Spleen (tissue), 11 donors: ENCODE measurements around the gene AUH. TPM values are rescaled to one million over a fixed set of nuclear protein-coding genes. Genes with fewer than 3 reads are reported as not detected.

Experiments
- DNase-seq: peaks from one replicate; pipeline ENCODE4 v3.0.0-alpha.2; 2020
- H3K27ac ChIP-seq, 8 donors: fragments of 200-600 bp; sonication (generic) in 7 of 8; 1 replicate in 4 of 8; 2 replicates in 4 of 8; pipeline versions ENCODE4 v1.5.0 to v1.8.0; 2016 to 2021; ENCODE audit warnings: inconsistent platforms in 4 of 8, mild to moderate bottlenecking in 4 of 8, moderate library complexity in 1 of 8
- H3K27me3 ChIP-seq, 7 donors: fragments of 200-600 bp; sonication (generic) in 6 of 7; replicated peaks in 1 of 7; 1 replicate in 4 of 7; 2 replicates in 3 of 7; pipeline versions ENCODE4 v1.5.0 to v1.8.0; 2016 to 2021; ENCODE audit warnings: inconsistent platforms in 3 of 7, mild to moderate bottlenecking in 1 of 7
- H3K36me3 ChIP-seq, 6 donors: fragments of 200-600 bp; sonication (generic) in 5 of 6; 1 replicate in 4 of 6; 2 replicates in 2 of 6; pipeline versions ENCODE4 v1.5.0 to v1.8.0; 2016 to 2021; ENCODE audit warnings: inconsistent platforms in 2 of 6
- H3K4me1 ChIP-seq, 6 donors: fragments of 200-600 bp; sonication (generic) in 5 of 6; 1 replicate in 3 of 6; 2 replicates in 3 of 6; pipeline versions ENCODE4 v1.5.0 to v1.8.0; 2016 to 2021; ENCODE audit warnings: inconsistent platforms in 3 of 6
- H3K4me3 ChIP-seq, 8 donors: fragments of 200-600 bp; sonication (generic) in 7 of 8; 1 replicate in 4 of 8; 2 replicates in 4 of 8; pipeline versions ENCODE4 v1.5.0 to v1.8.0; 2016 to 2021; ENCODE audit warnings: inconsistent platforms in 4 of 8, mild to moderate bottlenecking in 4 of 8, moderate library complexity in 2 of 8
- H3K9me3 ChIP-seq, 8 donors: fragments of 200-600 bp; sonication (generic) in 7 of 8; 1 replicate in 4 of 8; 2 replicates in 4 of 8; pipeline versions ENCODE4 v1.5.0 to v1.8.0; 2016 to 2021; ENCODE audit warnings: inconsistent platforms in 4 of 8
- POLR2A ChIP-seq, 3 donors: fragments of 450-650 bp; IDR thresholded peaks; one replicate each; pipeline ENCODE4 v1.5.1; 2017; ENCODE audit warnings: antibody characterized with exemption in 3 of 3, mild to moderate bottlenecking in 1 of 3
- POLR2AphosphoS5 ChIP-seq, 3 donors: sonication (generic); formaldehyde crosslinking; IDR thresholded peaks; one replicate each; pipeline ENCODE4 v1.5.1; 2017; ENCODE audit warnings: antibody characterized with exemption in 3 of 3
- WGBS, 5 donors: extraction: QIAGEN DNeasy Blood & Tissue Kit in 3 of 5; methylation state at CpG; one replicate each; pipeline versions ENCODE4 v1.1.5 to v1.1.7; 2013 to 2018; 5-methylcytosine and 5-hydroxymethylcytosine counted together
- intact Hi-C: fragments of 100-400 bp; cut with DNase I; formaldehyde crosslinking; loops from one replicate; pipeline ENCODE4 v1.15.0; 2023; ENCODE audit warnings: low total_unique reads
- polyA plus RNA-seq, 3 donors: library from polyadenylated mRNA; stranded (reverse); fragments of 200-250 nt; gene quantifications; one replicate each; pipeline ENCODE4 v1.2.1, GENCODE V29; 2013
- total RNA-seq, 7 donors: library from RNA; depleted of rRNA in 3 of 7; stranded (reverse); fragments of >200 nt in 3 of 7; fragmentation: NEBNext Ultra II Directional in 4 of 7; extraction: Animal tissue kit (Norgen Biotek cat#: 25700) in 4 of 7; gene quantifications; one replicate each; pipeline versions ENCODE4 v1.1.0 to v1.2.1, GENCODE V29; 2016 to 2021
- TF ChIP-seq, protein P1 (sequence below), 11 experiments: fragments of 200-600 bp in 7 of 11; fragments of 450-650 bp in 4 of 11; sonication (generic) in 4 of 11; IDR thresholded peaks in 8 of 11; conservative IDR thresholded peaks in 3 of 11; 1 replicate in 7 of 11; 2 replicates in 4 of 11; pipeline versions ENCODE4 v1.4.0 to v1.8.0; 2016 to 2021; ENCODE audit warnings: antibody characterized with exemption in 11 of 11, inconsistent platforms in 4 of 11, mild to moderate bottlenecking in 1 of 11
- donor health status: healthy with polysubstance abuse.
- donor health status: DM: no; HTN: no; CAD: no; lungs with moderate emphysema.
- donor health status: DM: no; HTN: no; CAD: no.
- donor health status: Bipolar disorder and iron deficiency.
- donor health status: healthy.
- donor health status: DM: no; HTN: no; CAD: no.
- donor health status: DM: yes; HTN: yes; CAD: no.

AUH gene
- total and polyA plus RNA-seq, 10 donors = 9.4 to 37.3 (median 20.6) TPM

DNA sequence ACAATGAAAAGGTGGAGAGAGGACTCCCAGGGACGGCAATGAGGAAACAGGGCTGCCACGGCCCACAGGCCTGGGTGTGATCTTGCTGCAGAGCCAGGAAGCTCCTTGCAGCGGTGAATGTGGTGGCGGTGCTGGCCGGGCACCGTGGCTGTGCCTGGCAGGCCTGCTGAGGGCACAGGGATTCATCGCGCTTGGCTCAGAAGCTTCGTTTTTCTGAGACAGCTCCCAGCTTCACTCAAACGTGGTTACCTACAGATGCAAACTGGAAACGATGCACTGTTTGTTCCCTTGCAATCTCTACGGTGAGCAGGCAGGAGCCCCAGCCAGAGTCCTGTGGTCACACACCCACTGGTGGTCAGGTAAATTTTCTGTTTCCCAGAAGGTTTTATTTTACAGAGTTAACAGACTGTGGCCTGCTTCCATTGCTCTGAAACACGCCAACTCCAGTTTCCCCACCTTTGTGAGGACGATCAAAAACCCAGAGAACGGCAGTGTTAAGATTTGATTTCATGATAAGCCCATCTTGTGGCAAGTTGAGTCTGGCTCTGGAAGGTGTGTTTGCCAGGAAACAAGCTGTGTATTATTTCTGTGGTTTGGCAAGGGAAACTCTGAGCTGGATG is 183.9 kb downstream of the AUH start:
- TF ChIP-seq POLR2AphosphoS5 (IDR thresholded peaks at IDR 0.05) = peak in 2 of 3 donors; percentile 53 to 64
- TF ChIP-seq, protein P1, sequence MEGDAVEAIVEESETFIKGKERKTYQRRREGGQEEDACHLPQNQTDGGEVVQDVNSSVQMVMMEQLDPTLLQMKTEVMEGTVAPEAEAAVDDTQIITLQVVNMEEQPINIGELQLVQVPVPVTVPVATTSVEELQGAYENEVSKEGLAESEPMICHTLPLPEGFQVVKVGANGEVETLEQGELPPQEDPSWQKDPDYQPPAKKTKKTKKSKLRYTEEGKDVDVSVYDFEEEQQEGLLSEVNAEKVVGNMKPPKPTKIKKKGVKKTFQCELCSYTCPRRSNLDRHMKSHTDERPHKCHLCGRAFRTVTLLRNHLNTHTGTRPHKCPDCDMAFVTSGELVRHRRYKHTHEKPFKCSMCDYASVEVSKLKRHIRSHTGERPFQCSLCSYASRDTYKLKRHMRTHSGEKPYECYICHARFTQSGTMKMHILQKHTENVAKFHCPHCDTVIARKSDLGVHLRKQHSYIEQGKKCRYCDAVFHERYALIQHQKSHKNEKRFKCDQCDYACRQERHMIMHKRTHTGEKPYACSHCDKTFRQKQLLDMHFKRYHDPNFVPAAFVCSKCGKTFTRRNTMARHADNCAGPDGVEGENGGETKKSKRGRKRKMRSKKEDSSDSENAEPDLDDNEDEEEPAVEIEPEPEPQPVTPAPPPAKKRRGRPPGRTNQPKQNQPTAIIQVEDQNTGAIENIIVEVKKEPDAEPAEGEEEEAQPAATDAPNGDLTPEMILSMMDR (IDR thresholded peaks at IDR 0.05 in 8 of 11, conservative IDR thresholded peaks at IDR 0.05 in 3 of 11) = no peak
- no peak for TF ChIP-seq POLR2A (IDR thresholded peaks at IDR 0.05)
- DNase-seq = peak; percentile 85
- Histone ChIP-seq H3K9me3 (no peaks in the 10 kb centered on the region), H3K27ac (peak overlapping the region in 3 of 8 donors; percentile 8 to 45 (median 43)), H3K4me1 (peaks cover 0 to 43% (median 30%) of the 10 kb centered on the region in 6 donors), H3K4me3 (no peak overlapping the region), H3K36me3 (no peaks in the 10 kb centered on the region), H3K27me3 (no peaks in the 10 kb centered on the region)
- WGBS, 5 donors = 26 to 60% (median 43%) methylated on average over 15 of the region's 15 CpGs
- intact Hi-C loops = no loop called here

DNA sequence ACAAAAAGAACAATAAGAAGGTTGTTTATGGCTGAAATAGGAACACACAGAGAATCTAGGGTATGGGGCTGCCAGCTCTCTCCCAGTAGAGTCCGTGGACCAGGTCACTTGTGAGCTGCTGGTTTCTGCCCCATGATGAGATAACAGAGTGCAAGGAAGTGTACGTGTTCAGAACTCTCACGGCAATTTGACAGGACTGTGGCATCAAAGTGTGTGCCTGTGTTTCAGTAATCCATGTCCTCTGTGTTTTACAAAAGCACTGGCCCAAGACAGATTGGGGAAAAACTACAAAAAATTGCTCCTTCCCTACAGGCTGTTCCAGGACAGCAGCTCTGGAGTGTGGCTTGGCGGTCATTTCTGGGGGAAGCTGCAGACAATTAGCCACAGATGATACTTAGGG is 184.6 kb downstream of the AUH start:
- peak; percentile 23 for DNase-seq
- peak overlapping the region in 3 of 8 donors; percentile 8 to 45 (median 43) for H3K27ac ChIP-seq
- H3K36me3 ChIP-seq = no peaks in the 10 kb centered on the region
- H3K9me3 ChIP-seq = peaks cover 0 to 5% (median 4%) of the 10 kb centered on the region in 8 donors
- TF ChIP-seq, protein P1 (IDR thresholded peaks at IDR 0.05 in 8 of 11, conservative IDR thresholded peaks at IDR 0.05 in 3 of 11) = no peak
- TF ChIP-seq POLR2A (IDR thresholded peaks at IDR 0.05) (no peak), POLR2AphosphoS5 (IDR thresholded peaks at IDR 0.05) (no peak)
- no peak overlapping the region for H3K4me3 ChIP-seq
- no peaks in the 10 kb centered on the region for H3K27me3 ChIP-seq
- 82 to 88% (median 85%) methylated on average over 4 of the region's 4 CpGs for WGBS, 5 donors
- intact Hi-C loops = no loop called here
- peaks cover 0 to 43% (median 30%) of the 10 kb centered on the region in 6 donors for H3K4me1 ChIP-seq

DNA sequence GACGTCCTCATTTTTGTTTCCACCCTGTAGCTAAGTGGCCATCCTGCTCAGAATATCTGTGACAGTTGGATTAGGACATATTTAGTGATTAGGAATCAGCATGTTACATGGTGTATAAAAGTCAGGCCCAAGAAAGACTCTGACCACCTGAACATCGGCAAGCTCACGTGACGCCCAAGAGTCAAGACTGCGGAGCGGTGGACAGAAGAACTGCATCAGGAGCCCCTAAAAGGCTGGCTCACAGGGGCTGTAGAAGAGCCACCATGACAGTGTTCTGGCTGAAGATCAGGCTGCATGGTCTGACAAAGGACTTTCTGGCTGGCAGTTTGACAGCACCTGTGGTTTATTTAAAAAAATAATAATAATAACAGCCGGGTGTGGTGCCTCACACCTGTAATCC is 185.3 kb downstream of the AUH start:
- Histone ChIP-seq H3K27me3 (no peaks in the 10 kb centered on the region), H3K9me3 (peaks cover 0 to 12% (median 11%) of the 10 kb centered on the region in 8 donors), H3K4me1 (peaks cover 0 to 43% (median 30%) of the 10 kb centered on the region in 6 donors), H3K36me3 (no peaks in the 10 kb centered on the region), H3K4me3 (no peak overlapping the region), H3K27ac (no peak overlapping the region)
- intact Hi-C loops = no loop called here
- WGBS, 5 donors = 94 to 98% (median 97%) methylated on average over 7 of the region's 7 CpGs
- peak; percentile 44 for DNase-seq
- TF ChIP-seq POLR2AphosphoS5 (IDR thresholded peaks at IDR 0.05) (no peak), POLR2A (IDR thresholded peaks at IDR 0.05) (no peak)
- TF ChIP-seq, protein P1 (IDR thresholded peaks at IDR 0.05 in 8 of 11, conservative IDR thresholded peaks at IDR 0.05 in 3 of 11) = no peak

DNA sequence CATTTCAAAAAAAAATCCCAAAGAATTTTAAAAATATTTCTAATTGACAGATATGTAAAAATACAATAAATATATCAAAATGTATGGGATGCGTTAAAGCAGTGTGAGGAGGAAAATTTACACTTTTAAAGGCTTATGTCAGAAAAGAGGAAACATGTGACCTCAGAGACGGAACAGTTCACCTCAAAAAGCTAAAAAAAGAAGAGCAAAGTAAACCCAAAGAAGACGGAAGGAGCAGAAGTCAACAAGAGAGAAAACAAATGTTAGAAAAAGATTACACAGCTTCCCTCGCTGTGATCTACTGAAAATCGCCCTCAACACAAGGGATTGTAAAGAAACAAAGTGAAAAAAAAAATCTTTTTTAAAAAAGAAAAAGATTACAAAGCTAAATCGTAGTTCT is 186.9 kb downstream of the AUH start:
- peak overlapping the region in 5 of 8 donors; percentile 33 to 72 (median 63) for H3K27ac ChIP-seq
- peaks cover 0 to 43% (median 30%) of the 10 kb centered on the region in 6 donors for H3K4me1 ChIP-seq
- no peaks in the 10 kb centered on the region for H3K27me3 ChIP-seq
- peaks cover 0 to 29% (median 27%) of the 10 kb centered on the region in 8 donors for H3K9me3 ChIP-seq
- no peak overlapping the region for H3K4me3 ChIP-seq
- DNase-seq = no peak
- intact Hi-C loops = no loop called here
- TF ChIP-seq POLR2AphosphoS5 (IDR thresholded peaks at IDR 0.05) = no peak
- no peak for TF ChIP-seq POLR2A (IDR thresholded peaks at IDR 0.05)
- TF ChIP-seq, protein P1 (IDR thresholded peaks at IDR 0.05 in 8 of 11, conservative IDR thresholded peaks at IDR 0.05 in 3 of 11) = no peak
- H3K36me3 ChIP-seq = no peaks in the 10 kb centered on the region
- 19 to 26% (median 23%) methylated on average over 6 of the region's 6 CpGs for WGBS, 5 donors
